Erythroblast (primary cell): ENCODE results near the gene NEDD4L.

Experiments
- GATA1 ChIP-seq: IDR thresholded peaks from 2 replicates; pipeline ENCODE4 v1.6.1; 2011; ENCODE audit warnings: low read depth, mild to moderate bottlenecking, control low read depth, low read length, moderate library complexity
- POLR2A ChIP-seq: IDR thresholded peaks from 2 replicates; pipeline ENCODE4 v1.6.1; 2011; ENCODE audit warnings: mild to moderate bottlenecking, low read length

- TF ChIP-seq POLR2A (no peak), GATA1 (no peak)
These were observed 195.9 kb downstream of the NEDD4L start for GRCh38 chr18:58239879-58240278.
